Ishikawa (cell line): ENCODE data around the gene BLM.

Source experiments
- CEBPB ChIP-seq: IDR thresholded peaks from 2 replicates; pipeline ENCODE4 v1.6.1; 2012
- CREB1 ChIP-seq: IDR thresholded peaks from 2 replicates; pipeline ENCODE4 v1.6.1; 2012; ENCODE audit warnings: low read depth
- EGR1 ChIP-seq: IDR thresholded peaks from 2 replicates; pipeline ENCODE4 v1.6.1; 2012
- EP300 ChIP-seq: IDR thresholded peaks from 2 replicates; pipeline ENCODE4 v1.6.1; 2012; ENCODE audit warnings: borderline replicate concordance
- FOXM1 ChIP-seq: IDR thresholded peaks from 2 replicates; pipeline ENCODE4 v1.6.1; 2012; ENCODE audit warnings: low read depth, borderline replicate concordance
- NFIC ChIP-seq: IDR thresholded peaks from 2 replicates; pipeline ENCODE4 v1.6.1; 2012
- RAD21 ChIP-seq: IDR thresholded peaks from 2 replicates; pipeline ENCODE4 v1.6.1; 2012; ENCODE audit warnings: low read depth
- REST ChIP-seq: IDR thresholded peaks from 2 replicates; pipeline ENCODE4 v1.6.1; 2012; ENCODE audit warnings: low read depth, mild to moderate bottlenecking
- TAF1 ChIP-seq: IDR thresholded peaks from 2 replicates; pipeline ENCODE4 v1.6.1; 2012; ENCODE audit warnings: low read depth, mild to moderate bottlenecking
- TCF12 ChIP-seq: IDR thresholded peaks from 2 replicates; pipeline ENCODE4 v1.6.1; 2012; ENCODE audit warnings: low read depth
- TEAD4 ChIP-seq: IDR thresholded peaks from 2 replicates; pipeline ENCODE4 v1.6.1; 2012
- USF1 ChIP-seq: IDR thresholded peaks from 2 replicates; pipeline ENCODE4 v1.6.1; 2012
- YY1 ChIP-seq: IDR thresholded peaks from 2 replicates; pipeline ENCODE4 v1.6.1; 2012; ENCODE audit warnings: low read depth
- ZBTB7A ChIP-seq: IDR thresholded peaks from 2 replicates; pipeline ENCODE4 v1.6.1; 2012; ENCODE audit warnings: low read depth
- TF ChIP-seq, protein P1 (sequence below): IDR thresholded peaks from 2 replicates; pipeline ENCODE4 v1.6.1; 2012

BLM gene

GRCh38 chr15:90823455-90823974, 106.4 kb downstream of the BLM start:
- no peak for TF ChIP-seq ZBTB7A
- TF ChIP-seq NFIC: no peak
- TF ChIP-seq EP300: no peak
- TF ChIP-seq TEAD4: no peak
- TF ChIP-seq CEBPB: no peak

DNA sequence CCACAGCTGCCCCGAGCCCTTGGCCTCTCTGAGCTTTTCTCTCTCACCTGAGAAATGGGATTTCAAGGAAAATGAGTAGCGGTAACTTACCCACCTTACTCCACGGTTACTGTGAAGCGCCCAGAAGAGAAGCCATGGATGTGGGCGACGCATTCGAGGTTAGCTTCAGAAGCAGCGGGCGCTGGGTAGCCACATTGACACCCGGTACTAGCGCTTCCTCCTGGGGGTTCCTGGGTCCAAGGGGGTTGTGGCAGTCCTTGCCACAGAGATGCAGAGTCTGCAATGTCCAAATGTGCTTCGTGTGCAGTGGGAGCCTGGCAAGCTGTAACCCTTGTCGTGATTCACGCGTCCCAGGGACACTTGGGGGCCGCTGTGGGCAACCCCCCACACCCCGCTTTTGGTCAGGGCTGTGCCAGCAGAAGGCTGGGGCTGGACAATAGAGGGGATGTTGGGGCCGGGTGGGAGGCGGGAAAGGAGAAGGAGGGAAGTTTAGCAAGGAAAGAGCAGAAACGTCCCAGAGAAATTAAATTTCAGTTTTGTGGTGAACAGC, 109.8 kb downstream of the BLM start:
- no peak for TF ChIP-seq REST
- no peak for TF ChIP-seq EP300
- TF ChIP-seq TEAD4: no peak
- TF ChIP-seq FOXM1: no peak
- TF ChIP-seq RAD21: no peak
- TF ChIP-seq EGR1: no peak
- TF ChIP-seq NFIC: no peak
- no peak for TF ChIP-seq TAF1
- TF ChIP-seq YY1: no peak
- TF ChIP-seq, protein P1, sequence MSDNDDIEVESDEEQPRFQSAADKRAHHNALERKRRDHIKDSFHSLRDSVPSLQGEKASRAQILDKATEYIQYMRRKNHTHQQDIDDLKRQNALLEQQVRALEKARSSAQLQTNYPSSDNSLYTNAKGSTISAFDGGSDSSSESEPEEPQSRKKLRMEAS: no peak
- no peak for TF ChIP-seq CREB1
- TF ChIP-seq ZBTB7A: no peak
- TF ChIP-seq TCF12: no peak
- no peak for TF ChIP-seq CEBPB
- TF ChIP-seq USF1: no peak

GRCh38 chr15:90828111-90828510, 111.0 kb downstream of the BLM start:
- TF ChIP-seq EP300 (no peak), TCF12 (no peak), NFIC (no peak), FOXM1 (no peak), RAD21 (no peak)
- TF ChIP-seq, protein P1: no peak

DNA sequence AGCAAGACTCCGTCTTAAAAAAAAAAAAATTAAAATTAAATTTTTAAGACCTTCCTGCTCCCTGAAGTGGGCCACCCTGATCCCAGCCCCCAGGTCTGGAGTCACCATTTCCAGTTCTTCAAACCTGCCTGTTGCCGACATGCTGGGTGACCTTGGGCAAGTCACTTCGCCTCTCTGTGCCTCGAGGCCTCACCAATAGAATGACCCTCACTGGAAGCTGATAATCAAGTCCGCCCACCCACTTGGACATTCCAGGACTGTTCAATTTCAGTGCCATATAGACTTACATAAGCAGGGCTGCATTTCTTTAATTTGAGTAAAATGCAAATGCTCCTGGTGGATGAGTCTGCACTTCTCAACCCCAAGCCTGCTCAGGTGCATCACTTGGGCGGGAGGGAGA, 112.0 kb downstream of the BLM start:
- no peak for TF ChIP-seq REST
- TF ChIP-seq USF1: no peak
- TF ChIP-seq, protein P1: no peak
- TF ChIP-seq EGR1: no peak
- no peak for TF ChIP-seq TAF1
- TF ChIP-seq TEAD4: no peak
- no peak for TF ChIP-seq TCF12
- TF ChIP-seq EP300: no peak
- no peak for TF ChIP-seq ZBTB7A
- TF ChIP-seq CREB1: no peak
- TF ChIP-seq FOXM1: no peak
- no peak for TF ChIP-seq NFIC
- TF ChIP-seq RAD21: no peak
- no peak for TF ChIP-seq CEBPB
- no peak for TF ChIP-seq YY1

- TF ChIP-seq EGR1 (no peak), RAD21 (no peak), NFIC (no peak), EP300 (no peak), TEAD4 (no peak), REST (no peak), CREB1 (no peak), USF1 (no peak), TAF1 (no peak), FOXM1 (no peak), CEBPB (no peak), TCF12 (no peak), ZBTB7A (no peak), YY1 (no peak)
- TF ChIP-seq, protein P1: no peak
These were observed 112.8 kb downstream of the BLM start for GRCh38 chr15:90829942-90830440.
